ENCODE data around the gene PODXL2. TPM values are rescaled to one million over a fixed set of nuclear protein-coding genes. Genes with fewer than 3 reads are reported as not detected.

Gene PODXL2
- total RNA-seq, 1 experiment from 2014 or later = 33.6 TPM

GRCh38 chr3:127628788-127629466 lies at the start of gene PODXL2 (continued):
- peak; percentile 76; the same call in 1 of the 2 replicates for TF ChIP-seq ARID4B (CRISPR knock-in tag; IDR thresholded peaks at IDR 0.05; ENCODE audit: borderline replicate concordance)
- 0 out of 2 replicates have a peak, but pooled peaks have one; percentile 16 for TF ChIP-seq PRDM15 (CRISPR knock-in tag; IDR thresholded peaks at IDR 0.05)
- TF ChIP-seq CREM (CRISPR knock-in tag; IDR thresholded peaks at IDR 0.05) = peak; percentile 75; the same call in 1 of the 2 replicates
- no peak for TF ChIP-seq ZNF671 (CRISPR knock-in tag; IDR thresholded peaks at IDR 0.05)
- 0 out of 2 replicates have a peak, but pooled peaks have one; percentile 69 for TF ChIP-seq ZNF219 (CRISPR knock-in tag; IDR thresholded peaks at IDR 0.05; ENCODE audit: borderline replicate concordance)
- TF ChIP-seq MAX (CRISPR knock-in tag; IDR thresholded peaks at IDR 0.05) = peak; percentile 96
- TF ChIP-seq ATF1 (CRISPR knock-in tag; IDR thresholded peaks at IDR 0.05) = 0 out of 2 replicates have a peak, but pooled peaks have one; percentile 66
- no peak for TF ChIP-seq PREB (CRISPR knock-in tag; IDR thresholded peaks at IDR 0.05; ENCODE audit: borderline replicate concordance)
- peak; percentile 88; the same call in 1 of the 2 replicates for TF ChIP-seq TP53 (CRISPR knock-in tag; IDR thresholded peaks at IDR 0.05)
- 0 out of 2 replicates have a peak, but pooled peaks have one; percentile 38 for TF ChIP-seq ZNF416 (CRISPR knock-in tag; IDR thresholded peaks at IDR 0.05)
- peak; percentile 58; the same call in 1 of the 2 replicates for TF ChIP-seq AFF4 (CRISPR knock-in tag; IDR thresholded peaks at IDR 0.05; ENCODE audit: borderline replicate concordance)
- no peak for TF ChIP-seq MLX (CRISPR knock-in tag; IDR thresholded peaks at IDR 0.05)
- TF ChIP-seq ESRRA (CRISPR knock-in tag; IDR thresholded peaks at IDR 0.05; ENCODE audit: borderline replicate concordance) = peak; percentile 88
- TF ChIP-seq ZNF263 (CRISPR knock-in tag; IDR thresholded peaks at IDR 0.05; ENCODE audit: low read depth) = no peak
